Mucosa of descending colon (tissue), 3 donors: ENCODE measurements around the gene CLCN5. TPM values are rescaled to one million over a fixed set of nuclear protein-coding genes. Genes with fewer than 3 reads are reported as not detected.

Experiments
- ATAC-seq: fragments of 200-7000 bp; cut with Tn5 transposase; one replicate; pipeline ENCODE4 v1.9.1; 2020; ENCODE audit warnings: mild to moderate bottlenecking, moderate library complexity
- DNase-seq, 3 donors: peaks; one replicate each; pipeline ENCODE4 v3.0.0-alpha.2; 2020
- H3K36me3 ChIP-seq: fragments of 200-600 bp; one replicate; pipeline ENCODE4 v1.8.0; 2021; ENCODE audit warnings: low read depth, mild to moderate bottlenecking
- H3K4me1 ChIP-seq: fragments of 200-600 bp; one replicate; pipeline ENCODE4 v1.8.0; 2021; ENCODE audit warnings: low read depth, mild to moderate bottlenecking
- H3K4me3 ChIP-seq: fragments of 200-600 bp; one replicate; pipeline ENCODE4 v1.8.0; 2021; ENCODE audit warnings: mild to moderate bottlenecking
- H3K9me3 ChIP-seq: fragments of 200-600 bp; one replicate; pipeline ENCODE4 v1.8.0; 2021; ENCODE audit warnings: mild to moderate bottlenecking
- CTCF ChIP-seq: fragments of 200-600 bp; IDR thresholded peaks from one replicate; pipeline ENCODE4 v1.8.0; 2022; ENCODE audit warnings: antibody characterized with exemption, mild to moderate bottlenecking
- intact Hi-C, 2 donors: fragments of 100-400 bp; cut with DNase I in 1 of 2; cut with micrococcal nuclease in 1 of 2; formaldehyde crosslinking; loops; one replicate each; pipeline versions ENCODE4 v1.11.0 to v1.11.1; 2022; cut with DNase I, micrococcal nuclease
- total RNA-seq, 3 donors: library from RNA; stranded (reverse); fragmentation: NEBNext Ultra II Directional in 2 of 3; extraction: Animal tissue kit (Norgen Biotek cat#: 25700) in 2 of 3; gene quantifications; one replicate each; pipeline versions ENCODE4 v1.2.1 to v1.2.4, GENCODE V29; 2021 to 2023
- donor health status: DM: no; HTN: no; CAD: no; lungs with moderate emphysema.
- donor health status: DM: no; HTN: no; CAD: no.
- donor health status: DM: no; HTN: yes; CAD: no.

CLCN5 gene
- total RNA-seq, 3 donors from 2014 or later: 5.4 to 11.9 (median 10.0) TPM

GRCh38 chrX:49956313-49956712 is 33.9 kb downstream of the CLCN5 start:
- intact Hi-C loops: no loop called here
- no peak for DNase-seq
- H3K4me1 ChIP-seq: no peaks in the 10 kb centered on the region
- H3K4me3 ChIP-seq: no peak overlapping the region
- TF ChIP-seq CTCF: no peak
- H3K9me3 ChIP-seq: no peaks in the 10 kb centered on the region
- ATAC-seq: no peak
- H3K36me3 ChIP-seq: no peaks in the 10 kb centered on the region

GRCh38 chrX:49958727-49959485 is 36.5 kb downstream of the CLCN5 start:
- no peak for ATAC-seq
- intact Hi-C loops: no loop called here
- TF ChIP-seq CTCF: no peak
- Histone ChIP-seq H3K9me3 (no peaks in the 10 kb centered on the region), H3K36me3 (no peaks in the 10 kb centered on the region), H3K4me1 (no peaks in the 10 kb centered on the region), H3K4me3 (no peak overlapping the region)
- no peak for DNase-seq

- no peaks in the 10 kb centered on the region for H3K4me1 ChIP-seq
- ATAC-seq: no peak
- no peaks in the 10 kb centered on the region for H3K36me3 ChIP-seq
- no peaks in the 10 kb centered on the region for H3K9me3 ChIP-seq
- intact Hi-C loops: no loop called here
- H3K4me3 ChIP-seq: no peak overlapping the region
- TF ChIP-seq CTCF: no peak
- no peak for DNase-seq
These were observed 37.2 kb downstream of the CLCN5 start for GRCh38 chrX:49959602-49960001.

- intact Hi-C loops: no loop called here
- no peak overlapping the region for H3K4me3 ChIP-seq
- DNase-seq: no peak
- no peak for TF ChIP-seq CTCF
- no peaks in the 10 kb centered on the region for H3K36me3 ChIP-seq
- ATAC-seq: no peak
- H3K4me1 ChIP-seq: no peaks in the 10 kb centered on the region
- H3K9me3 ChIP-seq: no peaks in the 10 kb centered on the region
These were observed 37.7 kb downstream of the CLCN5 start for GRCh38 chrX:49960061-49960460.

GRCh38 chrX:49970674-49971073 is 48.3 kb downstream of the CLCN5 start:
- intact Hi-C loops: no loop called here
- no peak for TF ChIP-seq CTCF
- Histone ChIP-seq H3K4me1 (no peaks in the 10 kb centered on the region), H3K9me3 (no peaks in the 10 kb centered on the region), H3K4me3 (no peak overlapping the region), H3K36me3 (no peaks in the 10 kb centered on the region)
- ATAC-seq: no peak
- DNase-seq: no peak
